HepG2 (cell line): ENCODE results near the gene PEX11B. TPM values are rescaled to one million over a fixed set of nuclear protein-coding genes. Genes with fewer than 3 reads are reported as not detected.

Experiments
- CENPBD1 ChIP-seq: sonication (generic); formaldehyde crosslinking; IDR thresholded peaks from 2 replicates; pipeline ENCODE4 v1.8.0; 2022; ENCODE audit warnings: missing genetic modification reagents, low read depth, mild to moderate bottlenecking, borderline replicate concordance
- CHD2 ChIP-seq: IDR thresholded peaks from 2 replicates; pipeline ENCODE4 v1.6.1; 2011; ENCODE audit warnings: low read depth, low read length, improper control_type of control experiment
- GPBP1L1 ChIP-seq: sonication (generic); formaldehyde crosslinking; IDR thresholded peaks from 2 replicates; pipeline ENCODE4 v1.5.0; 2020; ENCODE audit warnings: mild to moderate bottlenecking, missing genetic modification reagents
- HMG20B ChIP-seq: conservative IDR thresholded peaks from 2 replicates; pipeline ENCODE4 v1.6.1; 2016; ENCODE audit warnings: missing genetic modification reagents, missing compliant biosample characterization
- MAFF ChIP-seq: IDR thresholded peaks from 2 replicates; pipeline ENCODE4 v1.6.1; 2011; ENCODE audit warnings: low read depth, low read length, improper control_type of control experiment
- PBX2 ChIP-seq: IDR thresholded peaks from 2 replicates; pipeline ENCODE4 v1.6.1; 2016; ENCODE audit warnings: control low read depth
- SNRNP70 ChIP-seq: fragments of 200-400 bp; formaldehyde crosslinking; IDR thresholded peaks from 2 replicates; pipeline ENCODE4 v1.6.1; 2017; ENCODE audit warnings: mild to moderate bottlenecking, low read depth, low read length, moderate library complexity
- SRSF1 ChIP-seq: fragments of 200-400 bp; formaldehyde crosslinking; optimal IDR thresholded peaks from 2 replicates; pipeline ENCODE3; 2017; ENCODE audit warnings: mild to moderate bottlenecking, low read depth, low read length, moderate library complexity
- TCF12 ChIP-seq, 2 experiments: fragments of 450-650 bp in 1 of 2; sonication (generic) in 1 of 2; formaldehyde crosslinking in 1 of 2; IDR thresholded peaks; 2 replicates each; pipeline versions ENCODE4 v1.6.1 to v1.8.0; 2017 to 2022; ENCODE audit warnings: antibody characterized with exemption in 1 of 2, mild to moderate bottlenecking in 1 of 2, missing genetic modification reagents in 1 of 2, moderate library complexity in 1 of 2
- USF2 ChIP-seq, 2 experiments: sonication (generic) in 1 of 2; formaldehyde crosslinking in 1 of 2; IDR thresholded peaks; 2 replicates each; pipeline versions ENCODE4 v1.5.1 to v1.6.1; 2011 to 2020; ENCODE audit warnings: borderline replicate concordance in 1 of 2, low read depth in 1 of 2, low read length in 1 of 2, mild to moderate bottlenecking in 1 of 2, missing genetic modification reagents in 1 of 2, moderate library complexity in 1 of 2
- ZBTB3 ChIP-seq: sonication (generic); formaldehyde crosslinking; IDR thresholded peaks from 2 replicates; pipeline ENCODE4 v1.4.0; 2020; ENCODE audit warnings: low read depth, mild to moderate bottlenecking, moderate library complexity, missing genetic modification reagents, borderline replicate concordance
- ZNF468 ChIP-seq: sonication (generic); formaldehyde crosslinking; IDR thresholded peaks from 2 replicates; pipeline ENCODE4 v1.8.0; 2022; ENCODE audit warnings: mild to moderate bottlenecking, moderate library complexity, missing genetic modification reagents
- ZNF550 ChIP-seq: sonication (generic); formaldehyde crosslinking; IDR thresholded peaks from 2 replicates; pipeline ENCODE4 v1.4.0; 2020; ENCODE audit warnings: mild to moderate bottlenecking, missing genetic modification reagents, borderline replicate concordance
- ZNF564 ChIP-seq: sonication (generic); formaldehyde crosslinking; IDR thresholded peaks from 2 replicates; pipeline ENCODE4 v1.8.1; 2023; ENCODE audit warnings: mild to moderate bottlenecking, missing genetic modification reagents
- ZSCAN31 ChIP-seq: sonication (generic); formaldehyde crosslinking; IDR thresholded peaks from 2 replicates; pipeline ENCODE4 v1.5.0; 2020; ENCODE audit warnings: low read depth, mild to moderate bottlenecking, missing genetic modification reagents
- ZSCAN9 ChIP-seq: IDR thresholded peaks from 2 replicates; pipeline ENCODE4 v1.6.1; 2016; ENCODE audit warnings: borderline replicate concordance
- polyA plus RNA-seq, 8 experiments: library from polyadenylated mRNA; depleted of rRNA in 3 of 8; stranded (reverse) in 7 of 8; unstranded in 1 of 8; fragments of >200 nt; fragmentation: Illumina TruSeq in 4 of 8; extraction: Trizol in 4 of 8; gene quantifications; 2 replicates each; pipeline versions ENCODE4 v1.2.1 to v1.2.3, GENCODE V29; 2011 to 2016; ENCODE audit warnings: low read depth in 4 of 8, missing spikeins in 1 of 8, mixed read lengths in 1 of 8; ENCODE audit not compliant: insufficient read depth in 1 of 8
- total RNA-seq, 5 experiments: library from RNA; depleted of rRNA; stranded (reverse); fragments of >200 nt; fragmentation: Illumina TruSeq; extraction: Trizol; gene quantifications; 2 replicates each; pipeline ENCODE4 v1.2.3, GENCODE V29; 2016; ENCODE audit warnings: low read depth in 1 of 5
- TF ChIP-seq, protein P1 (sequence below): sonication (generic); formaldehyde crosslinking; IDR thresholded peaks from 2 replicates; pipeline ENCODE4 v1.4.0; 2020; ENCODE audit warnings: missing genetic modification reagents
- TF ChIP-seq, protein P2 (sequence below): sonication (generic); formaldehyde crosslinking; IDR thresholded peaks from 2 replicates; pipeline ENCODE4 v1.5.0; 2020; ENCODE audit warnings: mild to moderate bottlenecking, missing genetic modification reagents

Gene PEX11B
- total and polyA plus RNA-seq, 2 of the 13 experiments (the other 11 are each of a cell fraction or from before 2014, with no cell fraction given): 21.6 to 48.4 TPM

DNA sequence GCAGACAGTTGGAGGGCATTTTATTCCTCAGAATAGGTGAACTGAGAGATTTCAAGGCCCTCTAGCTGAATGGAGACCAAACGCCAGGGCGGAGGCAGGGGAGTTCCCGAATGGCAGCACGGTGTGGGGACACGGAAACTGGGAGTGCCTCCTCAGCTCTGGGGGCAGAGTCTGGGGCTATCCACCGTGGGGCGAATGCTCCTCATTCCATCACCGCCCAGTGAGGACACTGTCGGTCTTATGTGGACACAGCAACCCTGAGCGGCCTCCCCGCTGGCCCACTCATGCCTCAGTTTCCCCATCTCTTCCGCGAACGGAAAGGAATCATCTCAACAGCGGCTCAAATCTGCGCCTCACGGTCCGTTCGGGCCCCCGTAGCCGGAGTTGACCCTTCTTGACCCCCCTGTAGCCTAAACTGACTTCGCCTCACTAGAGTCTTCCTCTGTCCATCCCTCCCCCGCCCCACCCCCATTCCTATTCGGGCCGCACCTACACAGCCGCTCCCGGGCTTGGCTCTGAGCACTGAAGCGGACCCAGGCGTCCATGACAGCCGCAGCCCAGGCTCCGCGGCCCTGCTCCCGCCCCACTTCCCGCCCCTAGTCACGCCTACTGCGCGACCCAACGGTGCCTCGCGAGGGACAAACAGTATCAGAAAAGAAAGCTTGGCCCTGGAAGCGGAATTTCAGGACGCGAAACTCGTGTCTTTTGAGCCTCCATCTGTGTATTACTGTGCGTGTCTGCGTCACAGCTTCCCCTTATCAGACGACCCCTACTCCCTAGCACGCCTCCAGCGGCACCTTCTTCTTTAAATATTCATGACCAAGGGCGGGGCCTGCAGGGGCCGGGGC, at the start of gene PEX11B (continued):
- TF ChIP-seq ZSCAN9 (CRISPR knock-in tag) (no peak), SRSF1 (no peak), ZBTB3 (CRISPR knock-in tag) (no peak), ZNF550 (no peak), MAFF (no peak), PBX2 (CRISPR knock-in tag) (no peak), ZNF468 (CRISPR knock-in tag) (no peak), GPBP1L1 (no peak), CHD2 (peak; percentile 92), TCF12 (IDR thresholded peaks at IDR 0.05) (no peak), TCF12 (CRISPR knock-in tag; IDR thresholded peaks at IDR 0.05) (no peak), HMG20B (CRISPR knock-in tag) (no peak), USF2 (IDR thresholded peaks at IDR 0.05; ENCODE audit: low read depth, low read length) (no peak), USF2 (CRISPR knock-in tag; IDR thresholded peaks at IDR 0.05; ENCODE audit: borderline replicate concordance) (no peak), SNRNP70 (no peak), CENPBD1 (CRISPR knock-in tag) (no peak), ZSCAN31 (CRISPR knock-in tag) (no peak; the same call in 1 of the 2 replicates), ZNF564 (no peak)
- TF ChIP-seq, protein P1, sequence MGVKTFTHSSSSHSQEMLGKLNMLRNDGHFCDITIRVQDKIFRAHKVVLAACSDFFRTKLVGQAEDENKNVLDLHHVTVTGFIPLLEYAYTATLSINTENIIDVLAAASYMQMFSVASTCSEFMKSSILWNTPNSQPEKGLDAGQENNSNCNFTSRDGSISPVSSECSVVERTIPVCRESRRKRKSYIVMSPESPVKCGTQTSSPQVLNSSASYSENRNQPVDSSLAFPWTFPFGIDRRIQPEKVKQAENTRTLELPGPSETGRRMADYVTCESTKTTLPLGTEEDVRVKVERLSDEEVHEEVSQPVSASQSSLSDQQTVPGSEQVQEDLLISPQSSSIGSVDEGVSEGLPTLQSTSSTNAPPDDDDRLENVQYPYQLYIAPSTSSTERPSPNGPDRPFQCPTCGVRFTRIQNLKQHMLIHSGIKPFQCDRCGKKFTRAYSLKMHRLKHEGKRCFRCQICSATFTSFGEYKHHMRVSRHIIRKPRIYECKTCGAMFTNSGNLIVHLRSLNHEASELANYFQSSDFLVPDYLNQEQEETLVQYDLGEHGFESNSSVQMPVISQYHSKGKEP (CRISPR knock-in tag): no peak
- TF ChIP-seq, protein P2, sequence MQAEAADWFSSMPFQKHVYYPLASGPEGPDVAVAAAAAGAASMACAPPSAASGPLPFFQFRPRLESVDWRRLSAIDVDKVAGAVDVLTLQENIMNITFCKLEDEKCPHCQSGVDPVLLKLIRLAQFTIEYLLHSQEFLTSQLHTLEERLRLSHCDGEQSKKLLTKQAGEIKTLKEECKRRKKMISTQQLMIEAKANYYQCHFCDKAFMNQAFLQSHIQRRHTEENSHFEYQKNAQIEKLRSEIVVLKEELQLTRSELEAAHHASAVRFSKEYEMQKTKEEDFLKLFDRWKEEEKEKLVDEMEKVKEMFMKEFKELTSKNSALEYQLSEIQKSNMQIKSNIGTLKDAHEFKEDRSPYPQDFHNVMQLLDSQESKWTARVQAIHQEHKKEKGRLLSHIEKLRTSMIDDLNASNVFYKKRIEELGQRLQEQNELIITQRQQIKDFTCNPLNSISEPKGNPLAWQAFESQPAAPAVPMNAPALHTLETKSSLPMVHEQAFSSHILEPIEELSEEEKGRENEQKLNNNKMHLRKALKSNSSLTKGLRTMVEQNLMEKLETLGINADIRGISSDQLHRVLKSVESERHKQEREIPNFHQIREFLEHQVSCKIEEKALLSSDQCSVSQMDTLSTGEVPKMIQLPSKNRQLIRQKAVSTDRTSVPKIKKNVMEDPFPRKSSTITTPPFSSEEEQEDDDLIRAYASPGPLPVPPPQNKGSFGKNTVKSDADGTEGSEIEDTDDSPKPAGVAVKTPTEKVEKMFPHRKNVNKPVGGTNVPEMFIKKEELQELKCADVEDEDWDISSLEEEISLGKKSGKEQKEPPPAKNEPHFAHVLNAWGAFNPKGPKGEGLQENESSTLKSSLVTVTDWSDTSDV (CRISPR knock-in tag): no peak; the same call in 1 of the 2 replicates
